Measurements from ENCODE around the gene SMARCA4.
A peak's percentile ranks its signal among the peaks of the same experiment; 100 is the strongest.

SMARCA4 gene

DNA sequence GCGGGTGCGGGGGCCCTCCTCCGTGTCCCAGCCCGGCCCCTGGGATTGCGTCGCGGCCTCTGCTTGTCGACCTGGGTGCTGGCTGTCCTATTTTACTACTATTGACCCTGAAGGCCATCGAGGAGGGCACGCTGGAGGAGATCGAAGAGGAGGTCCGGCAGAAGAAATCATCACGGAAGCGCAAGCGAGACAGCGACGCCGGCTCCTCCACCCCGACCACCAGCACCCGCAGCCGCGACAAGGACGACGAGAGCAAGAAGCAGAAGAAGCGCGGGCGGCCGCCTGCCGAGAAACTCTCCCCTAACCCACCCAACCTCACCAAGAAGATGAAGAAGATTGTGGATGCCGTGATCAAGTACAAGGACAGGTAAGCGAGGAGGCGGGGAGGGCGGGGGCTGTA lies 80.4 kb downstream of the SMARCA4 start:
- H3K4me3 ChIP-seq (ENCODE audit: insufficient read length, low read depth) = no peak overlapping the region
- no peaks in the 10 kb centered on the region for H3K9me3 ChIP-seq (ENCODE audit: insufficient read depth, low read length)
- no peak for DNase-seq (ENCODE audit: low read depth, low spot score)
- no peak overlapping the region for H3K9ac ChIP-seq (ENCODE audit: insufficient read length, low read depth)
- H3K36me3 ChIP-seq (ENCODE audit: insufficient read depth, insufficient read length, low read length) = peaks cover 85% of the 10 kb centered on the region
- TF ChIP-seq SUZ12 (IDR thresholded peaks at IDR 0.05; ENCODE audit: extremely low read depth, insufficient read depth, insufficient read length) (no peak), YY1 (IDR thresholded peaks at IDR 0.05; ENCODE audit: insufficient read depth, insufficient read length) (no peak), ZNF274 (IDR thresholded peaks at IDR 0.05; ENCODE audit: low read depth, low read length) (no peak)
- H3K27me3 ChIP-seq (ENCODE audit: insufficient read depth, insufficient read length) = no peaks in the 10 kb centered on the region
- no peaks in the 10 kb centered on the region for H3K4me1 ChIP-seq (ENCODE audit: insufficient read depth, insufficient read length)

DNA sequence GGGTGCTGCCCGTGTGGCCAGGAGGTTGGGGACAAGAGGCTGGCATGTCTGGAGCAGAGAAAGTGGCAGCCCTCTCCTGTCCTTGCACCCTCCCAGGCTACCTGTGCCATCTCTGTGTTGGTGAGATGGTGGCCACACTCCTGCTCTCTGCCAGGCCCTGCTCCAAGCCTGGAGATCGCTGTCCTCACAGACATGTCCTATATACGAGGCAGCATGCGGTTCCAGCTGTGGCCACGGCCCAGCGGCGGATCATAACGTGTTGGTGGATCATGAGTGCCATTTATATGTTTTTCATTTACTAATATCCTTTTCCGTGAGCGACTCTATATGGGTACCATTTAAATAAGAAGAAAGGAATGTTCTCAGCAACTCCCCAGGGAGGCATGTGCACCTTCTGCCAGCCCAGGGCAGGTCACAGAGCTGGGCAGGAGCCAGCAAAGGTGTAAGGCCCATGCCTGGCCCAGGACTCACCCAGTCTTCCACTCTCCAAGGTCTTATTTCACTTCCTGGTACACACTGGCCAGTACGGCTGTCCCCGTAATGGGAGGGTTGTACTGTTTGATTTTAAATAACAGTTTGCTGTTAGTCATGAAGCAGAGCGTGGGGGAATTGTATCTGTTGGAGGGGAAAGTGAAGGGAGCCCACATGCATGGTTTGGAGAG lies 81.3 kb downstream of the SMARCA4 start:
- peaks cover 85% of the 10 kb centered on the region for H3K36me3 ChIP-seq (ENCODE audit: insufficient read depth, insufficient read length, low read length)

DNA sequence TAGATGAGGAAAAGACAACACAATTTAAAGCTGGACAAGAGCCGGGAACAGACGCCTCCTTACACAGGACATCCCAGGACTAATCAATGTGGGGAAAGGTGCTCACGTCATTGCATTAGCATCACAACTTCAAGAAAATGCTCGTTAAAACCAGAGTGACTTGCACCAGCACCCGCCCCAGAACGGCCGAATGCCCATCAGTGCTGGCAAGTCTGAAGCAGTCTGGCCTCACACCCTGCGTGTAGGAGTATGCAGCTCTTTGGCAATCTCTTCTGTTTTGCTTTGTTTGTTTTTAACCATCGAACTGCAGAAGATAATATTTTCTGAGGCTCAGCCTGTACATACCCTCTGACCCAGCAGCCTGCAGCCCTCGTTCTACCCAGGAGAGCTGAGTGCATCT lies 83.6 kb downstream of the SMARCA4 start:
- Histone ChIP-seq H3K9me3 (ENCODE audit: insufficient read depth, low read length) (no peaks in the 10 kb centered on the region), H3K36me3 (ENCODE audit: insufficient read depth, insufficient read length, low read length) (peaks cover 84% of the 10 kb centered on the region), H3K9ac (ENCODE audit: insufficient read length, low read depth) (no peak overlapping the region), H3K27me3 (ENCODE audit: insufficient read depth, insufficient read length) (no peaks in the 10 kb centered on the region), H3K4me3 (ENCODE audit: insufficient read length, low read depth) (no peak overlapping the region), H3K4me1 (ENCODE audit: insufficient read depth, insufficient read length) (no peaks in the 10 kb centered on the region)
- no peak for TF ChIP-seq SUZ12 (IDR thresholded peaks at IDR 0.05; ENCODE audit: extremely low read depth, insufficient read depth, insufficient read length)
- no peak for TF ChIP-seq ZNF274 (IDR thresholded peaks at IDR 0.05; ENCODE audit: low read depth, low read length)
- no peak for TF ChIP-seq YY1 (IDR thresholded peaks at IDR 0.05; ENCODE audit: insufficient read depth, insufficient read length)
- no peak for DNase-seq (ENCODE audit: low read depth, low spot score)

More for the DNA sequence above, 81.3 kb downstream of the SMARCA4 start:
- no peaks in the 10 kb centered on the region for H3K4me1 ChIP-seq (ENCODE audit: insufficient read depth, insufficient read length)
- TF ChIP-seq YY1 (IDR thresholded peaks at IDR 0.05; ENCODE audit: insufficient read depth, insufficient read length) = no peak
- no peak for TF ChIP-seq SUZ12 (IDR thresholded peaks at IDR 0.05; ENCODE audit: extremely low read depth, insufficient read depth, insufficient read length)
- TF ChIP-seq ZNF274 (IDR thresholded peaks at IDR 0.05; ENCODE audit: low read depth, low read length) = no peak
- H3K9ac ChIP-seq (ENCODE audit: insufficient read length, low read depth) = no peak overlapping the region
- H3K4me3 ChIP-seq (ENCODE audit: insufficient read length, low read depth) = no peak overlapping the region
- DNase-seq (ENCODE audit: low read depth, low spot score) = no peak
- no peaks in the 10 kb centered on the region for H3K9me3 ChIP-seq (ENCODE audit: insufficient read depth, low read length)
- H3K27me3 ChIP-seq (ENCODE audit: insufficient read depth, insufficient read length) = no peaks in the 10 kb centered on the region

DNA sequence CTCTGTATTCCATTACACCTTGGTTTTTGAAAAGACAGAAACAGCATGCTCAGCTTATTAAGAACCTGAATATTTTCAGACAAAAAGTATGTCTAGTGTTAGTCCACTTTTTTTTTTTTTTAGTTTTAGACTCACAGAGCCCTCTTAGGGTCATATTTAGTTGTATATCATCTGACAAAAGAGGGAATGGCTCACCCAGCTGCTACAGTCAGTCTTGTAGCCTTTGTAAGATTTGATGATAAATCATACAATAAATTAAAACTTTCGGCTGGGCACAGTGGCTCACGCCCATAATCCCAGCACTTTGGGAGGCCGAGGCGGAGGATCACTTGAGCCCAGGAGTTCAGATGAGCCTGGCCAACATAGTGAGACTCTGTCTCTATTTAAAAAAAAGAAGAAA lies 84.7 kb downstream of the SMARCA4 start:
- no peak for DNase-seq (ENCODE audit: low read depth, low spot score)
- H3K4me1 ChIP-seq (ENCODE audit: insufficient read depth, insufficient read length) = peaks cover 6% of the 10 kb centered on the region
- no peak for TF ChIP-seq YY1 (IDR thresholded peaks at IDR 0.05; ENCODE audit: insufficient read depth, insufficient read length)
- no peak for TF ChIP-seq SUZ12 (IDR thresholded peaks at IDR 0.05; ENCODE audit: extremely low read depth, insufficient read depth, insufficient read length)
- no peak for TF ChIP-seq ZNF274 (IDR thresholded peaks at IDR 0.05; ENCODE audit: low read depth, low read length)
- no peak overlapping the region for H3K9ac ChIP-seq (ENCODE audit: insufficient read length, low read depth)
- H3K9me3 ChIP-seq (ENCODE audit: insufficient read depth, low read length) = no peaks in the 10 kb centered on the region
- no peak overlapping the region for H3K4me3 ChIP-seq (ENCODE audit: insufficient read length, low read depth)
- no peaks in the 10 kb centered on the region for H3K27me3 ChIP-seq (ENCODE audit: insufficient read depth, insufficient read length)
- peaks cover 88% of the 10 kb centered on the region for H3K36me3 ChIP-seq (ENCODE audit: insufficient read depth, insufficient read length, low read length)

DNA sequence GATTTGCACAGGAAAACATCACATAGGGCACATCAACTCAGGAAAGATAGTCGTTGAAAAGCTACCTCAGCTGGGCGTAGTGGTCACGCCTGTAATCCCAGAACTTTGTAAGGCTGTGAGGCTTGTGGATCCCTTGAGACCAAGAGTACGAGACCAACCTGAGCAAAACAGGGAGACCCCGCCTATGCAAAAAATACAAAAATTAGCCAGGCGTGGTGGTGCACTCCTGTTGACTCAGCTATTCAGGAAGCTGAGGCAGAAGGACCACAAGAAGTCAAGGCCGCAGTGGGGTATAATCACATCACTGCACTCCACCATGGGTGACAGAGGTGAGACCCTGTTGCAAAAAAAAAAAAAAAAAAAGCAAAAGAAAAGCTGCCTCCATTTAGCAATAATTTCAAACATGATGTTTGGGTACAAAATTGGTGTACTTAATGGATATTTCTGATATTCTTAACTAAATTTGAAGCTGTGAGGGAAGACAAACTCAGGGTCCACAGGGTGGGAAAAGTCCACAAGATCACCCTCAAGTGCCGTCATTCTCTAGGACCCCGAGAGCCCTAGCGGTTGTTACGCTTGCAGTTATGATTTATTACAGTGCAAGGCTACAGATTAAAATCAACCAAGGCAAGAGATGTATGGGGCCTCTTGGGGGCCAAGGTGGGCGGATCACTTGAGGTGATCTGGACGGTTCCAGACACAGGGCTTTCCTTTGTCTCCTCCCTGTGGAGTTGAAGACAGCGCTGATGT lies 86.0 kb downstream of the SMARCA4 start:
- no peak overlapping the region for H3K9ac ChIP-seq (ENCODE audit: insufficient read length, low read depth)
- no peaks in the 10 kb centered on the region for H3K27me3 ChIP-seq (ENCODE audit: insufficient read depth, insufficient read length)
- peaks cover 80% of the 10 kb centered on the region for H3K36me3 ChIP-seq (ENCODE audit: insufficient read depth, insufficient read length, low read length)
- H3K4me3 ChIP-seq (ENCODE audit: insufficient read length, low read depth) = no peak overlapping the region
- no peaks in the 10 kb centered on the region for H3K9me3 ChIP-seq (ENCODE audit: insufficient read depth, low read length)
- no peak for DNase-seq (ENCODE audit: low read depth, low spot score)
- no peak for TF ChIP-seq YY1 (IDR thresholded peaks at IDR 0.05; ENCODE audit: insufficient read depth, insufficient read length)
- TF ChIP-seq ZNF274 (IDR thresholded peaks at IDR 0.05; ENCODE audit: low read depth, low read length) = no peak
- TF ChIP-seq SUZ12 (IDR thresholded peaks at IDR 0.05; ENCODE audit: extremely low read depth, insufficient read depth, insufficient read length) = no peak
- H3K4me1 ChIP-seq (ENCODE audit: insufficient read depth, insufficient read length) = peaks cover 12% of the 10 kb centered on the region

DNA sequence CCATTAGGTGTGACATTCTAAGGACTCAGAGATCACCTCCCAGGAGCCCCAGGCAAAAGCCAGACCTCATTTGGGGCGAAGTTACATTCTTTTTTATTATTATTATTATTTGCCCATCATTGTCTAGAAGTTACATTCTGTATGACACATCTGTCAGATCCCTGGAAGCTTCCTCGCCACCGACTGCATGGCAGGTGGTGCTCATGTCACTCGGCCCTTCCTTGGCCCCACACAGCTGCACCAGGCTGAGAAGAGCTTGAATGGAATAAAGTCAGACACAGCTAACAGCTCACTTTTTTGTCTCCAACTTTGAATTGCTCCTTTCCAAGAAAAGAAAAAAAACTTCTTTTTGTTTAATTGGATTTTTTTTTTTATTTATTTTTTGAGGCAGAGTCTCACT lies 87.0 kb downstream of the SMARCA4 start:
- Histone ChIP-seq H3K4me3 (ENCODE audit: insufficient read length, low read depth) (no peak overlapping the region), H3K36me3 (ENCODE audit: insufficient read depth, insufficient read length, low read length) (peaks cover 78% of the 10 kb centered on the region), H3K9me3 (ENCODE audit: insufficient read depth, low read length) (no peaks in the 10 kb centered on the region), H3K27me3 (ENCODE audit: insufficient read depth, insufficient read length) (no peaks in the 10 kb centered on the region), H3K4me1 (ENCODE audit: insufficient read depth, insufficient read length) (peaks cover 19% of the 10 kb centered on the region), H3K9ac (ENCODE audit: insufficient read length, low read depth) (no peak overlapping the region)
- TF ChIP-seq YY1 (IDR thresholded peaks at IDR 0.05; ENCODE audit: insufficient read depth, insufficient read length) (no peak), ZNF274 (IDR thresholded peaks at IDR 0.05; ENCODE audit: low read depth, low read length) (no peak), SUZ12 (IDR thresholded peaks at IDR 0.05; ENCODE audit: extremely low read depth, insufficient read depth, insufficient read length) (no peak)
- DNase-seq (ENCODE audit: low read depth, low spot score) = no peak

DNA sequence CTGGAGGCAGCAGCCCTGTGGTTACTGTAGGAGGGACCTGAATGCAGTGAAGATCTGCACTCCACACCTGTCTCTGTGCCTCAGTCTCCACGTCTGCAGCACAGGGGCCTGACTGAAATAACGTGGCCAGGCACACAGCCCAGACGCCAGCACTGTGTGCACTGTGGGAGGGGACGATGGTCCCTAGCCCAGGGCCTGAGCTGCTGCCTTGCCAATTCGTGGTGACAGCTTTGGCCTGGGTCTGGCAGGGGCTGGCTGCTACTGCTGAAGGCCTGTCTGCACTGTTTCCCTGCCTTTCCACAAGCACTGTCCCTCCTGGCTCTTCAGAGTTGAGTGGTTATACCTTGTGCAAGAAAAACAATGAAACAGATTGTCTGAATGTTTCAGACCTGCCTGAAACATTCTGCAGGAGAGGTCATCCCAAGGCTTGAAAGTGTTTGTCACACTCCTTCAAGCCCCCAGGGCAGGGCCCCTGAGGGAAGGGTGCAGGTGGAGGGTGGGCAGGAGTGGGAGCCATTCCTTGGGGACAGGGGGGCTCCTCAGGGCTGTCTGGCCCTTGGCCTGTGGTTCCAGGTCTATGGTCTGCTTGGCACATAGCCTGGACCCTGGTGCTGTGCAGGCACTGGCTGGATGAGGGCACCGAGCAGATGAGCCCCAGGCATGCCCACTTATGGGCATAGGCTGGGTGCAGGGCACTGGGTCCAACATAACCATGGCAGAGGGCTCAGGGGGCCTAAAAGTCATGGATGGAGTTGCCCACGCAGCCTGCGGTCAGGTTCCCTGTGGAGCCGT lies 89.7 kb downstream of the SMARCA4 start:
- TF ChIP-seq YY1 (IDR thresholded peaks at IDR 0.05; ENCODE audit: insufficient read depth, insufficient read length) = no peak
- Histone ChIP-seq H3K9me3 (ENCODE audit: insufficient read depth, low read length) (no peaks in the 10 kb centered on the region), H3K36me3 (ENCODE audit: insufficient read depth, insufficient read length, low read length) (peaks cover 80% of the 10 kb centered on the region), H3K4me1 (ENCODE audit: insufficient read depth, insufficient read length) (peaks cover 19% of the 10 kb centered on the region), H3K9ac (ENCODE audit: insufficient read length, low read depth) (peak overlapping the region; percentile 34), H3K27me3 (ENCODE audit: insufficient read depth, insufficient read length) (no peaks in the 10 kb centered on the region), H3K4me3 (ENCODE audit: insufficient read length, low read depth) (no peak overlapping the region)
- no peak for DNase-seq (ENCODE audit: low read depth, low spot score)

Measured in NT2/D1 (cell line).